SK-N-SH treated with all-trans-retinoic acid at 6 μM for 48 hours (cell line): ENCODE measurements around the gene SIGLEC8.

Experiments used
- BACH2 ChIP-seq: fragments of 250-450 bp; sonication (Bioruptor Pico); IDR thresholded peaks from 2 replicates; pipeline ENCODE4 v1.9.0; 2021; ENCODE audit warnings: mild to moderate bottlenecking, borderline replicate concordance
- GLIS3 ChIP-seq: fragments of 250-450 bp; sonication (Bioruptor Pico); IDR thresholded peaks from 2 replicates; pipeline ENCODE4 v1.5.0; 2020; ENCODE audit warnings: mild to moderate bottlenecking, moderate library complexity
- ISL1 ChIP-seq: fragments of 250-450 bp; sonication (Bioruptor Pico); IDR thresholded peaks from 2 replicates; pipeline ENCODE4 v2.1.2; 2022; ENCODE audit warnings: mild to moderate bottlenecking, moderate library complexity
- OSR1 ChIP-seq: fragments of 250-450 bp; sonication (Bioruptor Pico); IDR thresholded peaks from 2 replicates; pipeline ENCODE4 v1.8.0; 2022; ENCODE audit warnings: moderate library complexity, mild to moderate bottlenecking, inconsistent platforms
- RARB ChIP-seq: fragments of 250-450 bp; sonication (Bioruptor Pico); IDR thresholded peaks from 2 replicates; pipeline ENCODE4 v1.8.0; 2021; ENCODE audit warnings: mild to moderate bottlenecking, moderate library complexity
- TOX ChIP-seq: fragments of 250-450 bp; sonication (Bioruptor Pico); IDR thresholded peaks from 2 replicates; pipeline ENCODE4 v1.8.0; 2021; ENCODE audit warnings: mild to moderate bottlenecking, moderate library complexity, borderline replicate concordance
- ZC3H10 ChIP-seq: fragments of 250-450 bp; sonication (Bioruptor Pico); IDR thresholded peaks from 2 replicates; pipeline ENCODE4 v1.5.1; 2021; ENCODE audit warnings: mild to moderate bottlenecking, moderate library complexity
- ZFP3 ChIP-seq: fragments of 250-450 bp; sonication (Bioruptor Pico); IDR thresholded peaks from 2 replicates; pipeline ENCODE4 v1.5.0; 2020; ENCODE audit warnings: mild to moderate bottlenecking, moderate library complexity
- ZFP30 ChIP-seq: fragments of 450-650 bp; formaldehyde crosslinking; IDR thresholded peaks from 2 replicates; pipeline ENCODE4 v1.5.0; 2022; ENCODE audit warnings: mild to moderate bottlenecking, moderate library complexity
- ZNF70 ChIP-seq: fragments of 450-650 bp; formaldehyde crosslinking; IDR thresholded peaks from 2 replicates; pipeline ENCODE4 v1.5.0; 2020; ENCODE audit warnings: mild to moderate bottlenecking, moderate library complexity
- TF ChIP-seq, protein P1 (sequence below): fragments of 250-450 bp; sonication (Bioruptor Pico); IDR thresholded peaks from 2 replicates; pipeline ENCODE4 v1.8.0; 2020; ENCODE audit warnings: mild to moderate bottlenecking, moderate library complexity, borderline replicate concordance
- TF ChIP-seq, protein P2 (sequence below): fragments of 250-450 bp; sonication (Bioruptor Pico); IDR thresholded peaks from 2 replicates; pipeline ENCODE4 v1.8.0; 2021; ENCODE audit warnings: low read depth, mild to moderate bottlenecking, moderate library complexity, borderline replicate concordance
- TF ChIP-seq, protein P3 (sequence below): fragments of 250-450 bp; sonication (Bioruptor Pico); IDR thresholded peaks from 2 replicates; pipeline ENCODE4 v1.5.1; 2021; ENCODE audit warnings: mild to moderate bottlenecking, moderate library complexity

DNA sequence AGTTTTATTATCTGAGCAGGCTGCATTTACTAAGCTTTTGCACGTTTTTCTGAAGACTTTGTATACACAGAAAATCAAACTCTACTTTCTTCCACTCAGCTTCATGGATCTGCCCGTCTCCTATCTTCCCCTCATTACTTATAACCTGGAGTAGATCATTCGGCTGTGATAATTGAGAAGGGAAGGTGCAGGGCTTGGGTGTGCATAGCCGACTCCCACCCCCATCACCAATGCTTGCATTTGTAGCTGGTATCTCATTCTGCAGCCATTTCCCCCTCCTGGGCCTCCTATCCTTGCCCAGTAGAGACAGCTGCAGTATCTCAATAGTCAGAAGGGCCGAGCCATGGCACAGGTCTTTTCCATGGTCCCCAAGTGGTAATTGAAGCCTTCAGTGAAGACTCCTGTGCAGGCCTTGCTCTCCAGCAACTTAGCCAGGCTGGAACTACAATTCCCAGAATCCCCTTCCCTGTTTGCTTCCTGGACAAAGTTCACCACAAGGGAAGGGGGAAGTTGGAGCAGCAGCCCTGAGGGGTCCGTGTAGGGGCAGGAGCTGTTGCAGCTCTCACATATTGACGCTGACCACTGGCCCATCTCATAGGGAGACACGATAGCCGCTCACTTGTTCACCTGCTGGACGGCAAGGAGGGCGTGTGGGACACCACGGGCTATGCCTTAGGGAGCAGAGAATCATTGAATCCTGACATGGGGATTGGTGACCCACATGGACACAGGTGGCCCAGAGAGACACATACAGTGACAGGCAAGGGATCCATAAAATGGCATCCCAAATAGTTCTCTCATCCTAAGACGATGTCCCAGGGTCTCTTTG, 2.1 kb upstream of the SIGLEC8 start:
- no peak for TF ChIP-seq TOX (CRISPR knock-in tag)
- no peak for TF ChIP-seq RARB
- TF ChIP-seq ZNF70 (CRISPR knock-in tag), result no peak
- no peak for TF ChIP-seq OSR1 (CRISPR knock-in tag)
- TF ChIP-seq, protein P1, sequence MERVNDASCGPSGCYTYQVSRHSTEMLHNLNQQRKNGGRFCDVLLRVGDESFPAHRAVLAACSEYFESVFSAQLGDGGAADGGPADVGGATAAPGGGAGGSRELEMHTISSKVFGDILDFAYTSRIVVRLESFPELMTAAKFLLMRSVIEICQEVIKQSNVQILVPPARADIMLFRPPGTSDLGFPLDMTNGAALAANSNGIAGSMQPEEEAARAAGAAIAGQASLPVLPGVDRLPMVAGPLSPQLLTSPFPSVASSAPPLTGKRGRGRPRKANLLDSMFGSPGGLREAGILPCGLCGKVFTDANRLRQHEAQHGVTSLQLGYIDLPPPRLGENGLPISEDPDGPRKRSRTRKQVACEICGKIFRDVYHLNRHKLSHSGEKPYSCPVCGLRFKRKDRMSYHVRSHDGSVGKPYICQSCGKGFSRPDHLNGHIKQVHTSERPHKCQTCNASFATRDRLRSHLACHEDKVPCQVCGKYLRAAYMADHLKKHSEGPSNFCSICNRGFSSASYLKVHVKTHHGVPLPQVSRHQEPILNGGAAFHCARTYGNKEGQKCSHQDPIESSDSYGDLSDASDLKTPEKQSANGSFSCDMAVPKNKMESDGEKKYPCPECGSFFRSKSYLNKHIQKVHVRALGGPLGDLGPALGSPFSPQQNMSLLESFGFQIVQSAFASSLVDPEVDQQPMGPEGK (CRISPR knock-in tag), result no peak
- no peak for TF ChIP-seq BACH2 (CRISPR knock-in tag)
- no peak for TF ChIP-seq ZC3H10
- TF ChIP-seq, protein P2, sequence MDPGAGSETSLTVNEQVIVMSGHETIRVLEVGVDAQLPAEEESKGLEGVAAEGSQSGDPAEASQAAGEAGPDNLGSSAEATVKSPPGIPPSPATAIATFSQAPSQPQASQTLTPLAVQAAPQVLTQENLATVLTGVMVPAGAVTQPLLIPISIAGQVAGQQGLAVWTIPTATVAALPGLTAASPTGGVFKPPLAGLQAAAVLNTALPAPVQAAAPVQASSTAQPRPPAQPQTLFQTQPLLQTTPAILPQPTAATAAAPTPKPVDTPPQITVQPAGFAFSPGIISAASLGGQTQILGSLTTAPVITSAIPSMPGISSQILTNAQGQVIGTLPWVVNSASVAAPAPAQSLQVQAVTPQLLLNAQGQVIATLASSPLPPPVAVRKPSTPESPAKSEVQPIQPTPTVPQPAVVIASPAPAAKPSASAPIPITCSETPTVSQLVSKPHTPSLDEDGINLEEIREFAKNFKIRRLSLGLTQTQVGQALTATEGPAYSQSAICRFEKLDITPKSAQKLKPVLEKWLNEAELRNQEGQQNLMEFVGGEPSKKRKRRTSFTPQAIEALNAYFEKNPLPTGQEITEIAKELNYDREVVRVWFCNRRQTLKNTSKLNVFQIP (CRISPR knock-in tag), result no peak
- no peak for TF ChIP-seq ISL1 (CRISPR knock-in tag)
- TF ChIP-seq ZFP3 (CRISPR knock-in tag), result no peak
- TF ChIP-seq GLIS3 (CRISPR knock-in tag), result no peak
- TF ChIP-seq, protein P3, sequence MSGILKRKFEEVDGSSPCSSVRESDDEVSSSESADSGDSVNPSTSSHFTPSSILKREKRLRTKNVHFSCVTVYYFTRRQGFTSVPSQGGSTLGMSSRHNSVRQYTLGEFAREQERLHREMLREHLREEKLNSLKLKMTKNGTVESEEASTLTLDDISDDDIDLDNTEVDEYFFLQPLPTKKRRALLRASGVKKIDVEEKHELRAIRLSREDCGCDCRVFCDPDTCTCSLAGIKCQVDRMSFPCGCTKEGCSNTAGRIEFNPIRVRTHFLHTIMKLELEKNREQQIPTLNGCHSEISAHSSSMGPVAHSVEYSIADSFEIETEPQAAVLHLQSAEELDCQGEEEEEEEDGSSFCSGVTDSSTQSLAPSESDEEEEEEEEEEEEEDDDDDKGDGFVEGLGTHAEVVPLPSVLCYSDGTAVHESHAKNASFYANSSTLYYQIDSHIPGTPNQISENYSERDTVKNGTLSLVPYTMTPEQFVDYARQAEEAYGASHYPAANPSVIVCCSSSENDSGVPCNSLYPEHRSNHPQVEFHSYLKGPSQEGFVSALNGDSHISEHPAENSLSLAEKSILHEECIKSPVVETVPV (CRISPR knock-in tag), result no peak
- no peak for TF ChIP-seq ZFP30 (CRISPR knock-in tag)
